B cell (primary cell): ENCODE data around the gene TRERF1. TPM values are rescaled to one million over a fixed set of nuclear protein-coding genes. Genes with fewer than 3 reads are reported as not detected.

ENCODE experiments used
- ATAC-seq: fragments of 200-7000 bp; cut with Tn5 transposase; one replicate; pipeline ENCODE4 v1.10.0; 2021; ENCODE audit warnings: low read depth, mild to moderate bottlenecking, moderate number of reproducible peaks, moderate library complexity
- CTCF ChIA-PET: fragments of 350-600 bp; sonication (Branson Sonifier 250); formaldehyde crosslinking; loops from one replicate; lab custom pipeline; 2021; ENCODE audit warnings: antibody characterized with exemption, inconsistent platforms; lab: Charles Lee
- POLR2A ChIA-PET: fragments of 350-600 bp; sonication (Branson Sonifier 250); formaldehyde crosslinking; loops from one replicate; lab custom pipeline; 2021; ENCODE audit warnings: antibody characterized with exemption; lab: Charles Lee
- DNase-seq: peaks from one replicate; pipeline ENCODE4 v3.0.0; 2013
- H2AFZ ChIP-seq: 2 replicates; pipeline ENCODE4 v1.6.1; 2012; ENCODE audit warnings: mild to moderate bottlenecking, low read depth, low read length; ENCODE audit not compliant: insufficient read depth, poor library complexity, severe bottlenecking
- H3K27ac ChIP-seq, 2 donors: 1 replicate in 1 of 2; 2 replicates in 1 of 2; pipeline ENCODE4 v1.5.1; 2012 to 2013; ENCODE audit warnings: low read length in 2 of 2, mild to moderate bottlenecking in 2 of 2, moderate library complexity in 1 of 2
- H3K27me3 ChIP-seq, 4 experiments: fragments of 200-600 bp in 1 of 4; sonication (generic) in 1 of 4; replicated peaks in 1 of 4; 1 replicate in 2 of 4; 2 replicates in 2 of 4; pipeline versions ENCODE4 v1.6.1 to v1.7.0; 2013 to 2016; ENCODE audit warnings: low read length in 3 of 4, mild to moderate bottlenecking in 2 of 4, mixed read lengths in 1 of 4, moderate library complexity in 1 of 4; ENCODE audit not compliant: insufficient read depth in 4 of 4, control insufficient read depth in 3 of 4; ENCODE audit errors: control extremely low read depth in 1 of 4
- H3K36me3 ChIP-seq, 2 experiments: replicated peaks in 1 of 2; 1 replicate in 1 of 2; 2 replicates in 1 of 2; pipeline versions ENCODE4 v1.6.1 to v1.7.1; 2013; ENCODE audit warnings: low read length in 1 of 2; ENCODE audit not compliant: insufficient read depth in 2 of 2, control insufficient read depth in 1 of 2; ENCODE audit errors: control extremely low read depth in 1 of 2, extremely low read depth in 1 of 2
- H3K4me1 ChIP-seq, 2 donors: fragments of 200-600 bp in 1 of 2; sonication (generic) in 1 of 2; 1 replicate in 1 of 2; 2 replicates in 1 of 2; pipeline versions ENCODE4 v1.5.1 to v1.6.1; 2013 to 2017; ENCODE audit warnings: low read length in 2 of 2; ENCODE audit not compliant: control insufficient read depth in 2 of 2, insufficient read depth in 2 of 2
- H3K4me2 ChIP-seq: replicated peaks from 2 replicates; pipeline ENCODE3; 2012; ENCODE audit warnings: mild to moderate bottlenecking, low read depth, low read length; ENCODE audit not compliant: poor library complexity, severe bottlenecking
- H3K4me3 ChIP-seq, 5 experiments: fragments of 200-600 bp in 1 of 5; sonication (generic) in 1 of 5; 1 replicate in 3 of 5; 2 replicates in 2 of 5; pipeline versions ENCODE4 v1.5.1 to v1.7.0; 2011 to 2016; ENCODE audit warnings: low read length in 4 of 5, mild to moderate bottlenecking in 4 of 5, low read depth in 2 of 5, control low read depth in 1 of 5, moderate library complexity in 1 of 5; ENCODE audit not compliant: insufficient read depth in 1 of 5; ENCODE audit errors: control extremely low read depth in 1 of 5, extremely low read depth in 1 of 5
- H3K79me2 ChIP-seq: fragments of 200-600 bp; sonication (generic); one replicate; pipeline ENCODE4 v1.6.0; 2016; ENCODE audit warnings: low read length; ENCODE audit not compliant: control insufficient read depth, insufficient read depth
- H3K9ac ChIP-seq: fragments of 200-600 bp; sonication (generic); 2 replicates; pipeline ENCODE4 v1.6.1; 2017; ENCODE audit warnings: mild to moderate bottlenecking, low read length, moderate library complexity
- H3K9me3 ChIP-seq, 3 donors: one replicate each; pipeline versions ENCODE4 v1.6.1 to v1.7.1; 2013; ENCODE audit warnings: low read length in 2 of 3; ENCODE audit not compliant: control insufficient read depth in 2 of 3, insufficient read depth in 1 of 3; ENCODE audit errors: control extremely low read depth in 1 of 3
- H4K20me1 ChIP-seq: 2 replicates; pipeline ENCODE4 v1.6.0; 2012; ENCODE audit warnings: mild to moderate bottlenecking, low read length; ENCODE audit not compliant: insufficient read depth, control insufficient read depth, poor library complexity, severe bottlenecking
- H3K27ac Mint-ChIP-seq: one replicate; pipeline ENCODE4 v1.8.0; 2021; ENCODE audit warnings: mixed read lengths
- H3K27me3 Mint-ChIP-seq: one replicate; pipeline ENCODE4 v1.8.0; 2021; ENCODE audit warnings: mixed read lengths
- H3K4me1 Mint-ChIP-seq: one replicate; pipeline ENCODE4 v1.8.0; 2021; ENCODE audit warnings: mixed read lengths
- H3K4me3 Mint-ChIP-seq: one replicate; pipeline ENCODE4 v1.8.0; 2021; ENCODE audit warnings: mixed read lengths
- H3K9me3 Mint-ChIP-seq: one replicate; pipeline ENCODE4 v1.8.0; 2022; ENCODE audit warnings: mixed read lengths; ENCODE audit not compliant: insufficient read depth
- EZH2 ChIP-seq: IDR thresholded peaks from 2 replicates; pipeline ENCODE4 v1.6.1; 2012; ENCODE audit warnings: borderline replicate concordance, low read depth, mild to moderate bottlenecking, moderate library complexity, low read length; ENCODE audit not compliant: insufficient read depth, poor library complexity, severe bottlenecking
- WGBS: methylation state at CpG from one replicate; pipeline ENCODE4 v1.1.5; 2013; ENCODE audit warnings: missing lambda C conversion rate; ENCODE audit not compliant: insufficient coverage; 5-methylcytosine and 5-hydroxymethylcytosine counted together
- intact Hi-C: fragments of 100-400 bp; cut with micrococcal nuclease; formaldehyde crosslinking; loops from one replicate; pipeline ENCODE4 v1.10.0; 2022
- polyA plus RNA-seq: library from polyadenylated mRNA; depleted of rRNA; stranded (reverse); fragments of >200 nt; gene quantifications from 2 replicates; pipeline ENCODE4 v1.2.3, GENCODE V29; 2012
- total RNA-seq, 2 donors: library from RNA; stranded (reverse); fragments of 120-200 nt in 1 of 2; gene quantifications; 1 replicate in 1 of 2; 2 replicates in 1 of 2; pipeline versions ENCODE4 v1.2.3 to v1.2.4, GENCODE V29; 2013 to 2022
- TF ChIP-seq, protein P1 (sequence below): fragments of 200-600 bp; IDR thresholded peaks from one replicate; pipeline ENCODE4 v1.8.0; 2022; ENCODE audit warnings: antibody characterized with exemption, mild to moderate bottlenecking

The TRERF1 gene
- total and polyA plus RNA-seq, 2 donors (not counting 1 experiment from before 2014, with no cell fraction given), result 3.5 to 6.7 TPM

- Histone ChIP-seq H3K27me3 (peaks cover 0 to 5% (median 0%) of the 10 kb centered on the region in 4 experiments), H4K20me1 (no peaks in the 10 kb centered on the region), H3K36me3 (no peaks in the 10 kb centered on the region), H3K27ac (no peak overlapping the region), H2AFZ (no peak overlapping the region), H3K4me3 (no peak overlapping the region), H3K9me3 (no peaks in the 10 kb centered on the region), H3K4me2 (no peak overlapping the region), H3K79me2 (no peaks in the 10 kb centered on the region), H3K9ac (no peak overlapping the region), H3K4me1 (no peaks in the 10 kb centered on the region)
- intact Hi-C loops, result no loop called here
- no peak overlapping the region for H3K4me3 Mint-ChIP-seq
- TF ChIP-seq EZH2, result no peak
- TF ChIP-seq, protein P1, sequence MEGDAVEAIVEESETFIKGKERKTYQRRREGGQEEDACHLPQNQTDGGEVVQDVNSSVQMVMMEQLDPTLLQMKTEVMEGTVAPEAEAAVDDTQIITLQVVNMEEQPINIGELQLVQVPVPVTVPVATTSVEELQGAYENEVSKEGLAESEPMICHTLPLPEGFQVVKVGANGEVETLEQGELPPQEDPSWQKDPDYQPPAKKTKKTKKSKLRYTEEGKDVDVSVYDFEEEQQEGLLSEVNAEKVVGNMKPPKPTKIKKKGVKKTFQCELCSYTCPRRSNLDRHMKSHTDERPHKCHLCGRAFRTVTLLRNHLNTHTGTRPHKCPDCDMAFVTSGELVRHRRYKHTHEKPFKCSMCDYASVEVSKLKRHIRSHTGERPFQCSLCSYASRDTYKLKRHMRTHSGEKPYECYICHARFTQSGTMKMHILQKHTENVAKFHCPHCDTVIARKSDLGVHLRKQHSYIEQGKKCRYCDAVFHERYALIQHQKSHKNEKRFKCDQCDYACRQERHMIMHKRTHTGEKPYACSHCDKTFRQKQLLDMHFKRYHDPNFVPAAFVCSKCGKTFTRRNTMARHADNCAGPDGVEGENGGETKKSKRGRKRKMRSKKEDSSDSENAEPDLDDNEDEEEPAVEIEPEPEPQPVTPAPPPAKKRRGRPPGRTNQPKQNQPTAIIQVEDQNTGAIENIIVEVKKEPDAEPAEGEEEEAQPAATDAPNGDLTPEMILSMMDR, result no peak
- DNase-seq (no peak), ATAC-seq (no peak)
- no peaks in the 10 kb centered on the region for H3K9me3 Mint-ChIP-seq
- H3K27ac Mint-ChIP-seq, result no peak overlapping the region
- no peaks in the 10 kb centered on the region for H3K4me1 Mint-ChIP-seq
- 92% methylated on average over 3 of the region's 11 CpGs for WGBS
- CTCF ChIA-PET, result no interaction called here
- peaks cover 5% of the 10 kb centered on the region for H3K27me3 Mint-ChIP-seq
- POLR2A ChIA-PET, result interaction anchor here (0.5 kb wide), 1 partner anchor 70 kb away, joined by 4 read pairs; no protein-coding TSS in a partner anchor
These were observed 8.2 kb downstream of the TRERF1 start for GRCh38 chr6:42443312-42444060.

GRCh38 chr6:42441697-42442081 is 10.0 kb downstream of the TRERF1 start:
- no peak for DNase-seq
- H3K27ac Mint-ChIP-seq, result no peak overlapping the region
- H3K4me3 Mint-ChIP-seq, result no peak overlapping the region
- Histone ChIP-seq H4K20me1 (no peaks in the 10 kb centered on the region), H3K9ac (no peak overlapping the region), H3K36me3 (no peaks in the 10 kb centered on the region), H3K79me2 (no peaks in the 10 kb centered on the region), H3K4me2 (no peak overlapping the region), H3K4me1 (no peaks in the 10 kb centered on the region), H3K4me3 (no peak overlapping the region), H3K27me3 (no peaks in the 10 kb centered on the region), H3K9me3 (no peaks in the 10 kb centered on the region), H3K27ac (no peak overlapping the region), H2AFZ (no peak overlapping the region)
- POLR2A ChIA-PET, result interaction anchor here (0.7 kb wide), 1 partner anchor 156 kb away, joined by 4 read pairs; no protein-coding TSS in a partner anchor
- no peaks in the 10 kb centered on the region for H3K9me3 Mint-ChIP-seq
- intact Hi-C loops, result no loop called here
- CTCF ChIA-PET, result interaction anchor here (0.9 kb wide), 1 partner anchor 180 kb away, joined by 3 read pairs; no protein-coding TSS in a partner anchor
- H3K27me3 Mint-ChIP-seq, result no peaks in the 10 kb centered on the region
- H3K4me1 Mint-ChIP-seq, result no peaks in the 10 kb centered on the region
- WGBS, result 92% methylated on average over 4 of the region's 5 CpGs
- TF ChIP-seq, protein P1, result no peak
- TF ChIP-seq EZH2, result no peak
- ATAC-seq, result no peak
